Peyer's patch (tissue), 4 donors: ENCODE measurements around the gene PTPN11.

Experiments
- POLR2A ChIP-seq, 2 donors: fragments of 450-650 bp; IDR thresholded peaks; one replicate each; pipeline ENCODE4 v1.5.1; 2017; ENCODE audit warnings: antibody characterized with exemption in 2 of 2, mild to moderate bottlenecking in 2 of 2, moderate library complexity in 2 of 2
- TF ChIP-seq, protein P1 (sequence below), 6 experiments: fragments of 450-650 bp in 4 of 6; fragments of 200-600 bp in 2 of 6; sonication (generic) in 1 of 6; IDR thresholded peaks; one replicate each; pipeline ENCODE4 v1.5.1; 2017 to 2019; ENCODE audit warnings: antibody characterized with exemption in 6 of 6, mild to moderate bottlenecking in 3 of 6, moderate library complexity in 1 of 6

DNA sequence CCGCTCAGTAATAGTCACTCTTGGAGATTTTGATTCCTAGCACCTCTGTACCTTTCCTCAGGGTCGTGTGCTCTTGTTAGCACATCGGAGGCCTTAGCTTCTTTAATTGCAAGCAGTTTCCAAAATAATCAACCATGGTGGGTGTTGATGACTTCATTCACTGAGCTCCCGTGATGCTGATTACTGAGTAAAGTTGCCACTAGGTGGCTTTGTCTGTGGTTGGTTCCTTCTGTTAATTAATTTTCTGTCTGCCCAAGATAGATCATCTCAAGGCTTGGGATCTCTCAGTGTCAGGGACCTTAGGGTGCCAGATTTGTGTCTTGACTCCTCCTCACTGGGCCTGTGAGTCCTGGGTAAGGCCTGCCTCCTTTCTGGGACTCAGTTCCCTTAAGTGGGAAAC lies 54.3 kb downstream of the PTPN11 start:
- TF ChIP-seq, protein P1, sequence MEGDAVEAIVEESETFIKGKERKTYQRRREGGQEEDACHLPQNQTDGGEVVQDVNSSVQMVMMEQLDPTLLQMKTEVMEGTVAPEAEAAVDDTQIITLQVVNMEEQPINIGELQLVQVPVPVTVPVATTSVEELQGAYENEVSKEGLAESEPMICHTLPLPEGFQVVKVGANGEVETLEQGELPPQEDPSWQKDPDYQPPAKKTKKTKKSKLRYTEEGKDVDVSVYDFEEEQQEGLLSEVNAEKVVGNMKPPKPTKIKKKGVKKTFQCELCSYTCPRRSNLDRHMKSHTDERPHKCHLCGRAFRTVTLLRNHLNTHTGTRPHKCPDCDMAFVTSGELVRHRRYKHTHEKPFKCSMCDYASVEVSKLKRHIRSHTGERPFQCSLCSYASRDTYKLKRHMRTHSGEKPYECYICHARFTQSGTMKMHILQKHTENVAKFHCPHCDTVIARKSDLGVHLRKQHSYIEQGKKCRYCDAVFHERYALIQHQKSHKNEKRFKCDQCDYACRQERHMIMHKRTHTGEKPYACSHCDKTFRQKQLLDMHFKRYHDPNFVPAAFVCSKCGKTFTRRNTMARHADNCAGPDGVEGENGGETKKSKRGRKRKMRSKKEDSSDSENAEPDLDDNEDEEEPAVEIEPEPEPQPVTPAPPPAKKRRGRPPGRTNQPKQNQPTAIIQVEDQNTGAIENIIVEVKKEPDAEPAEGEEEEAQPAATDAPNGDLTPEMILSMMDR (IDR thresholded peaks at IDR 0.05) = no peak
- TF ChIP-seq POLR2A (IDR thresholded peaks at IDR 0.05) = no peak
